Loucy (cell line): Measurements from ENCODE around the gene DLG2.

ENCODE experiments used
- H2AFZ ChIP-seq: fragments of 200-600 bp; sonication (generic); 2 replicates; pipeline ENCODE4 v1.6.0; 2016; ENCODE audit warnings: antibody characterized with exemption, mild to moderate bottlenecking, low read length, moderate library complexity
- H3F3A ChIP-seq: fragments of 200-600 bp; 2 replicates; pipeline ENCODE4 v1.6.0; 2016; ENCODE audit warnings: antibody characterized with exemption, low read depth, mild to moderate bottlenecking
- H3K27me3 ChIP-seq: fragments of 200-600 bp; sonication (generic); 2 replicates; pipeline ENCODE4 v1.6.1; 2014; ENCODE audit warnings: low read length, mild to moderate bottlenecking; ENCODE audit not compliant: insufficient read depth, poor library complexity, severe bottlenecking
- H3K36me3 ChIP-seq: fragments of 200-600 bp; sonication (generic); 2 replicates; pipeline ENCODE4 v1.6.1; 2016; ENCODE audit warnings: low read length; ENCODE audit not compliant: insufficient read depth
- H3K4me1 ChIP-seq: fragments of 200-600 bp; sonication (generic); 2 replicates; pipeline ENCODE4 v1.5.1; 2014; ENCODE audit warnings: low read length, mild to moderate bottlenecking; ENCODE audit not compliant: insufficient read depth, poor library complexity, severe bottlenecking
- H3K4me2 ChIP-seq: fragments of 200-600 bp; sonication (generic); 2 replicates; pipeline ENCODE4 v1.6.0; 2014; ENCODE audit warnings: antibody characterized with exemption, low read length, low read depth, mild to moderate bottlenecking; ENCODE audit not compliant: poor library complexity, severe bottlenecking
- H3K4me3 ChIP-seq: fragments of 200-600 bp; sonication (generic); 2 replicates; pipeline ENCODE4 v1.5.1; 2014; ENCODE audit warnings: low read length, mild to moderate bottlenecking, mixed read lengths; ENCODE audit not compliant: poor library complexity, severe bottlenecking
- H3K79me2 ChIP-seq: fragments of 200-600 bp; sonication (generic); 2 replicates; pipeline ENCODE4 v1.6.1; 2014; ENCODE audit warnings: low read length; ENCODE audit not compliant: insufficient read depth
- H3K9ac ChIP-seq: fragments of 200-600 bp; sonication (generic); 2 replicates; pipeline ENCODE4 v1.6.0; 2014; ENCODE audit warnings: mild to moderate bottlenecking, low read depth, low read length, moderate library complexity; ENCODE audit not compliant: poor library complexity, severe bottlenecking
- H3K9me2 ChIP-seq: fragments of 200-600 bp; sonication (generic); replicated peaks from 2 replicates; pipeline ENCODE4 v1.6.1; 2016; ENCODE audit warnings: low read depth, low read length, mixed read lengths
- H3K9me3 ChIP-seq: fragments of 200-600 bp; sonication (generic); 2 replicates; pipeline ENCODE4 v1.6.1; 2014; ENCODE audit warnings: mild to moderate bottlenecking, antibody characterized with exemption, low read length, low read depth; ENCODE audit not compliant: insufficient read depth
- H4K20me1 ChIP-seq: fragments of 200-600 bp; sonication (generic); 2 replicates; pipeline ENCODE4 v1.6.0; 2014; ENCODE audit warnings: antibody characterized with exemption, low read length, mild to moderate bottlenecking; ENCODE audit not compliant: insufficient read depth, poor library complexity, severe bottlenecking
- CTCF ChIP-seq: fragments of 200-600 bp; sonication (generic); conservative IDR thresholded peaks from 2 replicates; pipeline ENCODE4 v1.5.1; 2014; ENCODE audit warnings: mild to moderate bottlenecking, antibody characterized with exemption, low read length
- EZH2phosphoT487 ChIP-seq: fragments of 200-600 bp; IDR thresholded peaks from 2 replicates; pipeline ENCODE4 v1.6.1; 2018; ENCODE audit warnings: antibody characterized with exemption, mild to moderate bottlenecking, moderate library complexity, borderline replicate concordance

The DLG2 gene

GRCh38 chr11:84137505-84137904 lies 1489.6 kb downstream of the DLG2 start:
- Histone ChIP-seq H3K4me1 (no peaks in the 10 kb centered on the region), H3F3A (no peaks in the 10 kb centered on the region), H2AFZ (no peak overlapping the region), H3K4me2 (no peak overlapping the region), H3K79me2 (no peaks in the 10 kb centered on the region), H3K9me3 (no peaks in the 10 kb centered on the region), H3K4me3 (no peak overlapping the region), H3K27me3 (no peaks in the 10 kb centered on the region), H3K9ac (no peak overlapping the region), H4K20me1 (no peaks in the 10 kb centered on the region), H3K36me3 (no peaks in the 10 kb centered on the region), H3K9me2 (no peaks in the 10 kb centered on the region)
- TF ChIP-seq EZH2phosphoT487 (no peak), CTCF (no peak)

GRCh38 chr11:84136926-84137325 lies 1490.2 kb downstream of the DLG2 start:
- no peaks in the 10 kb centered on the region for H3K4me1 ChIP-seq
- no peak overlapping the region for H3K4me3 ChIP-seq
- no peaks in the 10 kb centered on the region for H3F3A ChIP-seq
- H3K27me3 ChIP-seq: no peaks in the 10 kb centered on the region
- no peaks in the 10 kb centered on the region for H3K79me2 ChIP-seq
- H4K20me1 ChIP-seq: no peaks in the 10 kb centered on the region
- no peaks in the 10 kb centered on the region for H3K9me2 ChIP-seq
- no peak overlapping the region for H3K9ac ChIP-seq
- TF ChIP-seq CTCF (no peak), EZH2phosphoT487 (no peak)
- H3K9me3 ChIP-seq: no peaks in the 10 kb centered on the region
- H2AFZ ChIP-seq: no peak overlapping the region
- H3K36me3 ChIP-seq: no peaks in the 10 kb centered on the region
- no peak overlapping the region for H3K4me2 ChIP-seq

- no peaks in the 10 kb centered on the region for H3K9me3 ChIP-seq
- H3K36me3 ChIP-seq: no peaks in the 10 kb centered on the region
- no peak overlapping the region for H3K4me2 ChIP-seq
- H3K9ac ChIP-seq: no peak overlapping the region
- no peaks in the 10 kb centered on the region for H3F3A ChIP-seq
- no peak overlapping the region for H3K4me3 ChIP-seq
- H3K27me3 ChIP-seq: no peaks in the 10 kb centered on the region
- no peak overlapping the region for H2AFZ ChIP-seq
- no peak for TF ChIP-seq CTCF
- no peak for TF ChIP-seq EZH2phosphoT487
- no peaks in the 10 kb centered on the region for H3K79me2 ChIP-seq
- no peaks in the 10 kb centered on the region for H3K4me1 ChIP-seq
- no peaks in the 10 kb centered on the region for H3K9me2 ChIP-seq
- no peaks in the 10 kb centered on the region for H4K20me1 ChIP-seq
These were observed 1496.3 kb downstream of the DLG2 start for GRCh38 chr11:84130646-84131427.
